GM18873 (cell line): Measurements from ENCODE around the gene ACOX3.
"Not testable (repeated sequence)": the region's sequence is repeated elsewhere in the genome, so short reads cannot be mapped to it uniquely, and the experiment has no call there.

Source experiments
- ATAC-seq: cut with Tn5 transposase; IDR thresholded peaks from one replicate; pipeline ENCODE4 v1.9.1; 2021; ENCODE audit warnings: mild to moderate bottlenecking, moderate library complexity, moderate number of reproducible peaks; ENCODE audit not compliant: unreplicated experiment, low FRiP score

The ACOX3 gene

GRCh38 chr4:8407756-8408155 lies 32.8 kb downstream of the ACOX3 start:
- ATAC-seq = no peak

- no peak for ATAC-seq
These were observed 33.2 kb downstream of the ACOX3 start for GRCh38 chr4:8407316-8407715.

GRCh38 chr4:8406887-8407286 lies 33.6 kb downstream of the ACOX3 start:
- ATAC-seq = not testable (repeated sequence)

- no peak for ATAC-seq
These were observed 35.0 kb downstream of the ACOX3 start for GRCh38 chr4:8405516-8405875.

- ATAC-seq = no peak
These were observed 35.6 kb downstream of the ACOX3 start for GRCh38 chr4:8404791-8405515.

- no peak for ATAC-seq
These were observed 36.5 kb downstream of the ACOX3 start for GRCh38 chr4:8403976-8404375.

- ATAC-seq = no peak
These were observed 37.3 kb downstream of the ACOX3 start for GRCh38 chr4:8403173-8403753.

- no peak for ATAC-seq
These were observed 37.9 kb downstream of the ACOX3 start for GRCh38 chr4:8402640-8403039.

GRCh38 chr4:8402181-8402597 lies 38.3 kb downstream of the ACOX3 start:
- ATAC-seq = no peak

GRCh38 chr4:8401665-8402064 lies 38.9 kb downstream of the ACOX3 start:
- ATAC-seq = no peak

- no peak for ATAC-seq
These were observed 39.7 kb downstream of the ACOX3 start for GRCh38 chr4:8400632-8401325.

- ATAC-seq = no peak
These were observed 41.2 kb downstream of the ACOX3 start for GRCh38 chr4:8399298-8399697.

GRCh38 chr4:8398347-8398746 lies 42.2 kb downstream of the ACOX3 start:
- ATAC-seq = no peak

GRCh38 chr4:8396762-8397406 lies 43.6 kb downstream of the ACOX3 start:
- ATAC-seq = no peak

- no peak for ATAC-seq
These were observed 44.8 kb downstream of the ACOX3 start for GRCh38 chr4:8395504-8396296.

- ATAC-seq = no peak
These were observed 45.7 kb downstream of the ACOX3 start for GRCh38 chr4:8394806-8395205.

GRCh38 chr4:8394061-8394519 lies 46.4 kb downstream of the ACOX3 start:
- no peak for ATAC-seq

- ATAC-seq = no peak
These were observed 46.9 kb downstream of the ACOX3 start for GRCh38 chr4:8393593-8394038.

GRCh38 chr4:8392591-8393190 lies 47.8 kb downstream of the ACOX3 start:
- no peak for ATAC-seq

GRCh38 chr4:8391972-8392371 lies 48.6 kb downstream of the ACOX3 start:
- no peak for ATAC-seq
